Measurements from ENCODE around the gene CARD19. TPM values are rescaled to one million over a fixed set of nuclear protein-coding genes. Genes with fewer than 3 reads are reported as not detected.

CARD19 gene
- total RNA-seq, 4 donors from 2014 or later = 34.7 to 74.4 (median 58.9) TPM

DNA sequence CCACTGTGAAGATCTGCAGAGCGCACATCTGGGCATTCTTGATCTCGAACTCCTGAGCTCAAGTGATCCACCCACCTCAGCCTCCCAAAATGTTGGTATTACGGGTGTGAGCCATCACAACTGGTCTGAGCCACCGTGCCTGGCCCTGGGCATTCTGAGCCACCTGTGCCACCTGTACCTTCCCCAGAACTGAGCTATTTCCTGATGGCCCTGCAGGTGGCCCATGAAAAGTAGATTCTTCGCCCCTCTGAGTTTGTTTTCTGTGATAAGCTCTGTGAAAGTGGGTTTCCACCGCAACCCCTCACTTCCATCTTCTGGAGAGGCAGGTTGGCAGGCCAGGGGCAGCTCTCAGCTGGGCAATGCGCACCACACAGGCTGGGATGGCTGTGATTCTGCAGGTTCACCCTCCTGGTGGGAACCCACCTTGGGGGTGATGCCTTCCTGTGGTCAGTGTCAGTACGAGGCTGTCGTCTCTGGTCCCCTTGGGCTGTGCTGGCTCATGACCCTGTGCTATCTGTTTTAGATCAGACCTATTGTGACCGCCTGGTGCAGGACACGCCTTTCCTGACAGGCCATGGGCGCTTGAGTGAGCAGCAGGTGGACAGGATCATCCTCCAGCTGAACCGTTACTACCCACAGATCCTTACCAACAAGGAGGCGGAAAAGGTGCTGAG is 11.3 kb downstream of the CARD19 start:
- H3K27me3 ChIP-seq = no peaks in the 10 kb centered on the region
- H3K9me3 ChIP-seq = peaks cover 0 to 3% (median 0%) of the 10 kb centered on the region in 4 donors
- H3K4me3 ChIP-seq = no peak overlapping the region
- peaks cover 0 to 36% (median 0%) of the 10 kb centered on the region in 3 donors for H3K36me3 ChIP-seq
- no peak for TF ChIP-seq POLR2A (IDR thresholded peaks at IDR 0.05)
- TF ChIP-seq, protein P1, sequence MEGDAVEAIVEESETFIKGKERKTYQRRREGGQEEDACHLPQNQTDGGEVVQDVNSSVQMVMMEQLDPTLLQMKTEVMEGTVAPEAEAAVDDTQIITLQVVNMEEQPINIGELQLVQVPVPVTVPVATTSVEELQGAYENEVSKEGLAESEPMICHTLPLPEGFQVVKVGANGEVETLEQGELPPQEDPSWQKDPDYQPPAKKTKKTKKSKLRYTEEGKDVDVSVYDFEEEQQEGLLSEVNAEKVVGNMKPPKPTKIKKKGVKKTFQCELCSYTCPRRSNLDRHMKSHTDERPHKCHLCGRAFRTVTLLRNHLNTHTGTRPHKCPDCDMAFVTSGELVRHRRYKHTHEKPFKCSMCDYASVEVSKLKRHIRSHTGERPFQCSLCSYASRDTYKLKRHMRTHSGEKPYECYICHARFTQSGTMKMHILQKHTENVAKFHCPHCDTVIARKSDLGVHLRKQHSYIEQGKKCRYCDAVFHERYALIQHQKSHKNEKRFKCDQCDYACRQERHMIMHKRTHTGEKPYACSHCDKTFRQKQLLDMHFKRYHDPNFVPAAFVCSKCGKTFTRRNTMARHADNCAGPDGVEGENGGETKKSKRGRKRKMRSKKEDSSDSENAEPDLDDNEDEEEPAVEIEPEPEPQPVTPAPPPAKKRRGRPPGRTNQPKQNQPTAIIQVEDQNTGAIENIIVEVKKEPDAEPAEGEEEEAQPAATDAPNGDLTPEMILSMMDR (IDR thresholded peaks at IDR 0.05) = no peak
- DNase-seq = peak in 2 of 3 donors; percentile 30 to 34
- no peak overlapping the region for H3K27ac ChIP-seq
- no peaks in the 10 kb centered on the region for H3K4me1 ChIP-seq

DNA sequence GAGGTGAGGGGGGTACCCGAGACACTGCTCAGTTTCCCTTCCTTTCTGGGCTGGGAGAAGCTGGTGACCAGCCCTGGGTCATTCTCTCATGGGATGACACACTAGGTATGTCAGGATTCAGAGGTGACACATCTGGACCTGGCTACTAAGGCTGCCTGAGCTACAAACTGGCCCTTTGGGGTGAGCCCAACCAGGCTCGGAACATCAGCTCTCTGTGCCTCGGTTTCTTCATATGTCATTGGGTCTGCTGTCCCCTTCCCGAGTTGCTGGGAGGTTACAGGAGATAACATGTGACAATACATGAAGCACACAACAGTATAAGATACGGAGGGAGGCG is 11.8 kb downstream of the CARD19 start:
- no peak overlapping the region for H3K4me3 ChIP-seq
- H3K9me3 ChIP-seq = peaks cover 0 to 3% (median 0%) of the 10 kb centered on the region in 4 donors
- H3K27ac ChIP-seq = no peak overlapping the region
- no peak for TF ChIP-seq POLR2A (IDR thresholded peaks at IDR 0.05)
- TF ChIP-seq, protein P1 (IDR thresholded peaks at IDR 0.05) = no peak
- H3K27me3 ChIP-seq = no peaks in the 10 kb centered on the region
- peak in 1 of 3 donors; percentile 27 for DNase-seq
- no peaks in the 10 kb centered on the region for H3K4me1 ChIP-seq
- H3K36me3 ChIP-seq = peaks cover 0 to 41% (median 0%) of the 10 kb centered on the region in 3 donors

DNA sequence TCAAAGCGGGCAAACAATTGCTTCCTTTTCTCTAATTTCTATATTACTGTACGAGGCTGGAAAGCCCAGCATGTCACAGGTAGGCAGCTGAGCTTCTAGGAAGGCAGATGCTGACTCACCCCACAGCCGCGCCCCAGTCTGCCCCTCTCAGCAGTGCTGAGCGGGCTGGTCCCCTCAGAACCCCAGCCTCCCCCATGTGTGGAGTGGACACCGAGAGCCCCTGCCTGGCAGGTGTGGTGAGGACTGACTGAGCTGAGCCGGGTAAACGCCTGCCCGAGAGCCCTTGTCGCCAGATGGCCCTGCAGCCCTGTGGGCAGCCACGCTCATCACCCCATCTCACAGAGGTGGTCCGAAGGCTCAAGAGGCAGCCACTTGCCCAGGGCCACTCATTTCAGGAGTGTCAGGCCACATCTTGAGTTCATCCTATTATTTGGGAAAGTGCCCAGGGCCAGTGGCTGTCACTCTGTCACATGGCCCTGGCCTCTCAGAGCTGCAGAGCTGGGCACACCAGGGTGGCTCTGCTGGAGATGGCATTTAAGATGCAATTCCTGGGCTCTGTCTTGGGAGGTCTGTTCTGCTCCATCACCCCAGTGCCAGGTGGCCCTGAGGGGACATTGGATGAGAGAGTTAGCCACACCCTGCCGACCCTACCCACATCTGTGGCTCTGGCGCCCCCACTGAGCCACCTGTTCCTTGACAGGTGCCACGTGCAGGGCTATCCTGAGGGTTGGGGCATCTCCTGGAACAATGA is 12.4 kb downstream of the CARD19 start:
- no peaks in the 10 kb centered on the region for H3K27me3 ChIP-seq
- TF ChIP-seq, protein P1 (IDR thresholded peaks at IDR 0.05) = no peak
- no peak for TF ChIP-seq POLR2A (IDR thresholded peaks at IDR 0.05)
- peaks cover 0 to 3% (median 0%) of the 10 kb centered on the region in 4 donors for H3K9me3 ChIP-seq
- peak in 2 of 3 donors; percentile 41 to 45 for DNase-seq
- H3K36me3 ChIP-seq = peaks cover 0 to 47% (median 0%) of the 10 kb centered on the region in 3 donors
- no peak overlapping the region for H3K4me3 ChIP-seq
- no peak overlapping the region for H3K27ac ChIP-seq
- H3K4me1 ChIP-seq = no peaks in the 10 kb centered on the region

DNA sequence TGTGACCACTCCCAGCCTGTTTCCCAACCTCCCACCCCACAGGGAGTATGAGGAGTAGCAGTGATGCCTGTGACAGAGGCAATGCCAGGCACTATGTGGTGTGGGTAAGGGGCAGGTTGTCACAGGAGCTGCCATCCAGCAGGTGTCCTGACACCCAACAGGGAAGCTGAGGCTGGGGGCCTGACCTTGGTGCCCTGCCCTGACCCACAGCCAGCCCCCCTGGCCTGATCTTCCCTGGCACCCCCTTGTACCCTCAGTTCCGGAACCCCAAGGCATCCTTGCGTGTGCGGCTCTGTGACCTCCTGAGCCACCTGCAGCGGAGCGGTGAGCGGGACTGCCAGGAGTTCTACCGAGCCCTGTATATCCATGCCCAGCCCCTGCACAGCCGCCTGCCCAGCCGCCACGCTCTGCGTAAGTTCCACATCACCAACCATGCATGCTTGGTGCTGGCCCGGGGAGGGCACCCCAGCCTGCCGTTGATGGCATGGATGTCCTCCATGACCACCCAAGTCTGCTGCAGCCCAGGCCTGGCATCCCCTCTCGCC is 14.4 kb downstream of the CARD19 start:
- DNase-seq = peak in 2 of 3 donors; percentile 37 to 39
- Histone ChIP-seq H3K27ac (no peak overlapping the region), H3K27me3 (no peaks in the 10 kb centered on the region), H3K4me1 (no peaks in the 10 kb centered on the region), H3K9me3 (no peaks in the 10 kb centered on the region), H3K4me3 (no peak overlapping the region), H3K36me3 (peaks cover 0 to 56% (median 0%) of the 10 kb centered on the region in 3 donors)
- no peak for TF ChIP-seq POLR2A (IDR thresholded peaks at IDR 0.05)
- TF ChIP-seq, protein P1 (IDR thresholded peaks at IDR 0.05) = no peak

DNA sequence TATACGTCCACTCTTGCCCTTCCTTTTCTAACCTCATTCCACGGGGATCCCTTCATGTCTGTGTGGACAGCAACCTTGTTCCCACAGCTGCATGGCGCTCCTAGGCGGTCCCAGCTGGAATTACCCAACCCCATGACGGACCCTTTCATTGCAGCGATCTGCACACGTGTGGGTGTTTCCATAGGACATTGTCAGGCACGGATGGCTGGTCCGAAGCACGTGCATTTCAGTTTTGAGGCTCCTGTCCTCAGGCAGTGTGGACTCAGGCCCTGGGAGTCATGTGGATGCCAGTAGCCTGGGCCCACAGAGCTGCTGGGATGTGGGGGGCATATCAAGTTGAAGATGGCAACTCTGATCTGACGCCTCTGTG is 15.0 kb downstream of the CARD19 start:
- Histone ChIP-seq H3K4me1 (no peaks in the 10 kb centered on the region), H3K27me3 (no peaks in the 10 kb centered on the region), H3K9me3 (no peaks in the 10 kb centered on the region), H3K36me3 (peaks cover 0 to 56% (median 0%) of the 10 kb centered on the region in 3 donors), H3K27ac (no peak overlapping the region), H3K4me3 (no peak overlapping the region)
- no peak for TF ChIP-seq POLR2A (IDR thresholded peaks at IDR 0.05)
- TF ChIP-seq, protein P1 (IDR thresholded peaks at IDR 0.05) = no peak
- DNase-seq = peak in 1 of 3 donors; percentile 38

Data from Peyer's patch (tissue), 4 donors.